Measurements from ENCODE around the gene XPO5. TPM values are rescaled to one million over a fixed set of nuclear protein-coding genes. Genes with fewer than 3 reads are reported as not detected.
A peak's percentile ranks its signal among the peaks of the same experiment; 100 is the strongest.

Gene XPO5
- total and polyA plus RNA-seq, 2 experiments from 2014 or later = 28.5 to 95.2 TPM

DNA sequence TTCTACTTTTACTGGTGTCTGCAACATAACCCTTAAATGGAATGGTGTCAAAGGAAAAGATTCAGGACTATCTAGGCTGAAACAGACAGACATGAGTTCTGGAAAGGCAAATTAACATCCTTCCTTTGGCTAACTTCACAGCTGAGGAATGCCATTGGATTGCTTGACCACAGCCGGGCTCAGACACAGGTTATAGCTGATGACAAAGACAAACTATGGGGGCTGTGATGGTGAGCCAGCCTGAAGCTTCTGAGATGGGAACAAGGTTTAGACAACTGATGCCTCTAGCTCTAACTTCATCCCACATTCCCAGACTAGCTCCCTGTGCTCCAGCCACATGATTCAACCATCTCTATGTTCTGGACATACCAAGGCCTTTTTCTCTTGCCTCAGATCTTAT lies 43.6 kb downstream of the XPO5 start (continued):
- TF ChIP-seq, protein P1, sequence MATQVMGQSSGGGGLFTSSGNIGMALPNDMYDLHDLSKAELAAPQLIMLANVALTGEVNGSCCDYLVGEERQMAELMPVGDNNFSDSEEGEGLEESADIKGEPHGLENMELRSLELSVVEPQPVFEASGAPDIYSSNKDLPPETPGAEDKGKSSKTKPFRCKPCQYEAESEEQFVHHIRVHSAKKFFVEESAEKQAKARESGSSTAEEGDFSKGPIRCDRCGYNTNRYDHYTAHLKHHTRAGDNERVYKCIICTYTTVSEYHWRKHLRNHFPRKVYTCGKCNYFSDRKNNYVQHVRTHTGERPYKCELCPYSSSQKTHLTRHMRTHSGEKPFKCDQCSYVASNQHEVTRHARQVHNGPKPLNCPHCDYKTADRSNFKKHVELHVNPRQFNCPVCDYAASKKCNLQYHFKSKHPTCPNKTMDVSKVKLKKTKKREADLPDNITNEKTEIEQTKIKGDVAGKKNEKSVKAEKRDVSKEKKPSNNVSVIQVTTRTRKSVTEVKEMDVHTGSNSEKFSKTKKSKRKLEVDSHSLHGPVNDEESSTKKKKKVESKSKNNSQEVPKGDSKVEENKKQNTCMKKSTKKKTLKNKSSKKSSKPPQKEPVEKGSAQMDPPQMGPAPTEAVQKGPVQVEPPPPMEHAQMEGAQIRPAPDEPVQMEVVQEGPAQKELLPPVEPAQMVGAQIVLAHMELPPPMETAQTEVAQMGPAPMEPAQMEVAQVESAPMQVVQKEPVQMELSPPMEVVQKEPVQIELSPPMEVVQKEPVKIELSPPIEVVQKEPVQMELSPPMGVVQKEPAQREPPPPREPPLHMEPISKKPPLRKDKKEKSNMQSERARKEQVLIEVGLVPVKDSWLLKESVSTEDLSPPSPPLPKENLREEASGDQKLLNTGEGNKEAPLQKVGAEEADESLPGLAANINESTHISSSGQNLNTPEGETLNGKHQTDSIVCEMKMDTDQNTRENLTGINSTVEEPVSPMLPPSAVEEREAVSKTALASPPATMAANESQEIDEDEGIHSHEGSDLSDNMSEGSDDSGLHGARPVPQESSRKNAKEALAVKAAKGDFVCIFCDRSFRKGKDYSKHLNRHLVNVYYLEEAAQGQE (IDR thresholded peaks at IDR 0.05; ENCODE audit: unreplicated experiment) = no peak
- TF ChIP-seq ZNF331 (CRISPR knock-in tag; IDR thresholded peaks at IDR 0.05; ENCODE audit: low read depth) (no peak), NANOG (IDR thresholded peaks at IDR 0.05; ENCODE audit: borderline replicate concordance) (no peak), POLR2AphosphoS5 (IDR thresholded peaks at IDR 0.05; ENCODE audit: low read depth) (no peak), EZH2phosphoT487 (IDR thresholded peaks at IDR 0.05; ENCODE audit: unreplicated experiment) (no peak)

DNA sequence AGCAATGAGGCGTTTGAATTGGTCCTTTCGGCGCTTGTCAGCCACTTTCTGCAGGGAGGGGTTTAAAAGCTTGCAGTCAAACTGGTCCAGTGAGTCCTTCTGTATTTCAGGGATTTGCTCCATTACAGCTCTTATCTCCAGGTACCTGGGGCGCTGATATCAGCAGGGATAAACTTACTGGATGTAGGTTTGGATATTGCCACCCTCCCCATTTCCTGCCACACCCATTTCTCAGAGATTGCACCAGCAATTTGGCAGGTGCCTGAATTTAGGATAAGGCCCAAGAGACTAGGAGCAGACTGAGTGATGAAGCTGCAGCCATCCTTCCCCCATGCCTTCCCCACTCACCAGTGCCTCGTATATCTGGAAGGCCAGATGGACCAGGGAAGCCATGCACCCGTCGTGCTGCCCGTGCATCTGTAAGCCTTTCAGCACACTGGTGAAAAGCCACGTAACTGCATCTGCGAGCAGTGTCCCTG lies 51.3 kb downstream of the XPO5 start:
- DNase-seq (ENCODE audit: low spot score) = no peak
- H4K20me1 ChIP-seq (replicated peaks; ENCODE audit: insufficient read depth) = peaks cover 23% of the 10 kb centered on the region
- no peak overlapping the region for H3K4me3 Mint-ChIP-seq
- no peak for ATAC-seq
- H3K36me3 Mint-ChIP-seq (ENCODE audit: low read depth) = peaks cover 79% of the 10 kb centered on the region; the same call in 2 of the 3 replicates
- peaks cover 38% of the 10 kb centered on the region for H3F3A ChIP-seq (replicated peaks; ENCODE audit: low read depth)
- 0 out of 2 replicates have a peak overlapping the region, but pooled peaks have one; percentile 45 for H3K27ac ChIP-seq (ENCODE audit: low read depth)
- H3K9me2 ChIP-seq (ENCODE audit: insufficient read depth) = no peaks in the 10 kb centered on the region
- no peaks in the 10 kb centered on the region for H3K4me1 ChIP-seq (ENCODE audit: insufficient read depth)
- H3K9me3 Mint-ChIP-seq = no peaks in the 10 kb centered on the region; the same call in 2 of the 3 replicates
- H3K36me3 ChIP-seq (ENCODE audit: insufficient read depth) = peaks cover 64% of the 10 kb centered on the region
- H3K4me2 ChIP-seq = no peak overlapping the region
- no peak overlapping the region for H3K4me3 ChIP-seq
- H3K27me3 ChIP-seq (ENCODE audit: insufficient read depth) = no peaks in the 10 kb centered on the region
- H3K79me2 ChIP-seq (replicated peaks; ENCODE audit: insufficient read depth) = no peaks in the 10 kb centered on the region
- H2AFZ ChIP-seq = no peak overlapping the region
- H3K27me3 Mint-ChIP-seq (ENCODE audit: insufficient read depth, low read depth, poor library complexity) = peaks cover 8% of the 10 kb centered on the region
- no peak overlapping the region for H3K27ac Mint-ChIP-seq
- H3K4me1 Mint-ChIP-seq = no peaks in the 10 kb centered on the region
- TF ChIP-seq, protein P1 (IDR thresholded peaks at IDR 0.05; ENCODE audit: unreplicated experiment) = no peak
- TF ChIP-seq ZNF114 (CRISPR knock-in tag; IDR thresholded peaks at IDR 0.05) (no peak), POLR2AphosphoS5 (IDR thresholded peaks at IDR 0.05; ENCODE audit: low read depth) (no peak), CREB1 (CRISPR knock-in tag; IDR thresholded peaks at IDR 0.05; ENCODE audit: low read depth) (no peak), EZH2phosphoT487 (IDR thresholded peaks at IDR 0.05; ENCODE audit: unreplicated experiment) (no peak), ZNF331 (CRISPR knock-in tag; IDR thresholded peaks at IDR 0.05; ENCODE audit: low read depth) (no peak)
- TF ChIP-seq, protein P2, sequence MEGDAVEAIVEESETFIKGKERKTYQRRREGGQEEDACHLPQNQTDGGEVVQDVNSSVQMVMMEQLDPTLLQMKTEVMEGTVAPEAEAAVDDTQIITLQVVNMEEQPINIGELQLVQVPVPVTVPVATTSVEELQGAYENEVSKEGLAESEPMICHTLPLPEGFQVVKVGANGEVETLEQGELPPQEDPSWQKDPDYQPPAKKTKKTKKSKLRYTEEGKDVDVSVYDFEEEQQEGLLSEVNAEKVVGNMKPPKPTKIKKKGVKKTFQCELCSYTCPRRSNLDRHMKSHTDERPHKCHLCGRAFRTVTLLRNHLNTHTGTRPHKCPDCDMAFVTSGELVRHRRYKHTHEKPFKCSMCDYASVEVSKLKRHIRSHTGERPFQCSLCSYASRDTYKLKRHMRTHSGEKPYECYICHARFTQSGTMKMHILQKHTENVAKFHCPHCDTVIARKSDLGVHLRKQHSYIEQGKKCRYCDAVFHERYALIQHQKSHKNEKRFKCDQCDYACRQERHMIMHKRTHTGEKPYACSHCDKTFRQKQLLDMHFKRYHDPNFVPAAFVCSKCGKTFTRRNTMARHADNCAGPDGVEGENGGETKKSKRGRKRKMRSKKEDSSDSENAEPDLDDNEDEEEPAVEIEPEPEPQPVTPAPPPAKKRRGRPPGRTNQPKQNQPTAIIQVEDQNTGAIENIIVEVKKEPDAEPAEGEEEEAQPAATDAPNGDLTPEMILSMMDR (conservative IDR thresholded peaks at IDR 0.05; ENCODE audit: low read depth in 2 of 2) = no peak
- TF ChIP-seq, protein P3, sequence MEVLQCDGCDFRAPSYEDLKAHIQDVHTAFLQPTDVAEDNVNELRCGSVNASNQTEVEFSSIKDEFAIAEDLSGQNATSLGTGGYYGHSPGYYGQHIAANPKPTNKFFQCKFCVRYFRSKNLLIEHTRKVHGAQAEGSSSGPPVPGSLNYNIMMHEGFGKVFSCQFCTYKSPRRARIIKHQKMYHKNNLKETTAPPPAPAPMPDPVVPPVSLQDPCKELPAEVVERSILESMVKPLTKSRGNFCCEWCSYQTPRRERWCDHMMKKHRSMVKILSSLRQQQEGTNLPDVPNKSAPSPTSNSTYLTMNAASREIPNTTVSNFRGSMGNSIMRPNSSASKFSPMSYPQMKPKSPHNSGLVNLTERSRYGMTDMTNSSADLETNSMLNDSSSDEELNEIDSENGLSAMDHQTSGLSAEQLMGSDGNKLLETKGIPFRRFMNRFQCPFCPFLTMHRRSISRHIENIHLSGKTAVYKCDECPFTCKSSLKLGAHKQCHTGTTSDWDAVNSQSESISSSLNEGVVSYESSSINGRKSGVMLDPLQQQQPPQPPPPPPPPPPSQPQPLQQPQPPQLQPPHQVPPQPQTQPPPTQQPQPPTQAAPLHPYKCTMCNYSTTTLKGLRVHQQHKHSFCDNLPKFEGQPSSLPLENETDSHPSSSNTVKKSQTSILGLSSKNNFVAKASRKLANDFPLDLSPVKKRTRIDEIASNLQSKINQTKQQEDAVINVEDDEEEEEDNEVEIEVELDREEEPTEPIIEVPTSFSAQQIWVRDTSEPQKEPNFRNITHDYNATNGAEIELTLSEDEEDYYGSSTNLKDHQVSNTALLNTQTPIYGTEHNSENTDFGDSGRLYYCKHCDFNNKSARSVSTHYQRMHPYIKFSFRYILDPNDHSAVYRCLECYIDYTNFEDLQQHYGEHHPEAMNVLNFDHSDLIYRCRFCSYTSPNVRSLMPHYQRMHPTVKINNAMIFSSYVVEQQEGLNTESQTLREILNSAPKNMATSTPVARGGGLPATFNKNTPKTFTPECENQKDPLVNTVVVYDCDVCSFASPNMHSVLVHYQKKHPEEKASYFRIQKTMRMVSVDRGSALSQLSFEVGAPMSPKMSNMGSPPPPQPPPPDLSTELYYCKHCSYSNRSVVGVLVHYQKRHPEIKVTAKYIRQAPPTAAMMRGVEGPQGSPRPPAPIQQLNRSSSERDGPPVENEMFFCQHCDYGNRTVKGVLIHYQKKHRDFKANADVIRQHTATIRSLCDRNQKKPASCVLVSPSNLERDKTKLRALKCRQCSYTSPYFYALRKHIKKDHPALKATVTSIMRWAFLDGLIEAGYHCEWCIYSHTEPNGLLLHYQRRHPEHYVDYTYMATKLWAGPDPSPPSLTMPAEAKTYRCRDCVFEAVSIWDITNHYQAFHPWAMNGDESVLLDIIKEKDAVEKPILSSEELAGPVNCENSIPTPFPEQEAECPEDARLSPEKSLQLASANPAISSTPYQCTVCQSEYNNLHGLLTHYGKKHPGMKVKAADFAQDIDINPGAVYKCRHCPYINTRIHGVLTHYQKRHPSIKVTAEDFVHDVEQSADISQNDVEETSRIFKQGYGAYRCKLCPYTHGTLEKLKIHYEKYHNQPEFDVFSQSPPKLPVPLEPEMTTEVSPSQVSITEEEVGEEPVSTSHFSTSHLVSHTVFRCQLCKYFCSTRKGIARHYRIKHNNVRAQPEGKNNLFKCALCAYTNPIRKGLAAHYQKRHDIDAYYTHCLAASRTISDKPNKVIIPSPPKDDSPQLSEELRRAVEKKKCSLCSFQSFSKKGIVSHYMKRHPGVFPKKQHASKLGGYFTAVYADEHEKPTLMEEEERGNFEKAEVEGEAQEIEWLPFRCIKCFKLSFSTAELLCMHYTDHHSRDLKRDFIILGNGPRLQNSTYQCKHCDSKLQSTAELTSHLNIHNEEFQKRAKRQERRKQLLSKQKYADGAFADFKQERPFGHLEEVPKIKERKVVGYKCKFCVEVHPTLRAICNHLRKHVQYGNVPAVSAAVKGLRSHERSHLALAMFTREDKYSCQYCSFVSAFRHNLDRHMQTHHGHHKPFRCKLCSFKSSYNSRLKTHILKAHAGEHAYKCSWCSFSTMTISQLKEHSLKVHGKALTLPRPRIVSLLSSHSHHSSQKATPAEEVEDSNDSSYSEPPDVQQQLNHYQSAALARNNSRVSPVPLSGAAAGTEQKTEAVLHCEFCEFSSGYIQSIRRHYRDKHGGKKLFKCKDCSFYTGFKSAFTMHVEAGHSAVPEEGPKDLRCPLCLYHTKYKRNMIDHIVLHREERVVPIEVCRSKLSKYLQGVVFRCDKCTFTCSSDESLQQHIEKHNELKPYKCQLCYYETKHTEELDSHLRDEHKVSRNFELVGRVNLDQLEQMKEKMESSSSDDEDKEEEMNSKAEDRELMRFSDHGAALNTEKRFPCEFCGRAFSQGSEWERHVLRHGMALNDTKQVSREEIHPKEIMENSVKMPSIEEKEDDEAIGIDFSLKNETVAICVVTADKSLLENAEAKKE (CRISPR knock-in tag; IDR thresholded peaks at IDR 0.05) = no peak
